SU-DHL-6 (cell line): ENCODE data around the gene HTR2B.

Source experiments
- H2AFZ ChIP-seq: fragments of 200-600 bp; sonication (generic); 2 replicates; pipeline ENCODE4 v1.6.1; 2014; ENCODE audit warnings: low read depth, mild to moderate bottlenecking, moderate library complexity, mixed read lengths, antibody characterized with exemption, low read length; ENCODE audit not compliant: severe bottlenecking
- H3F3A ChIP-seq: fragments of 200-600 bp; shearing (Covaris generic); 2 replicates; pipeline ENCODE4 v1.6.0; 2016; ENCODE audit warnings: antibody characterized with exemption, mild to moderate bottlenecking; ENCODE audit not compliant: insufficient read depth
- H3K27ac ChIP-seq: fragments of 200-600 bp; sonication (generic); 2 replicates; pipeline ENCODE4 v1.5.1; 2016; ENCODE audit warnings: low read depth, mild to moderate bottlenecking, low read length, moderate library complexity, mixed read lengths
- H3K27me3 ChIP-seq: fragments of 200-600 bp; sonication (generic), shearing (Covaris generic); 2 replicates; pipeline ENCODE4 v1.6.0; 2014; ENCODE audit warnings: mild to moderate bottlenecking, low read length
- H3K36me3 ChIP-seq: fragments of 200-600 bp; sonication (generic); 2 replicates; pipeline ENCODE4 v1.6.1; 2014; ENCODE audit warnings: mild to moderate bottlenecking, low read length, mixed read lengths
- H3K4me2 ChIP-seq: fragments of 300-600, 200-600 bp; shearing (Covaris generic), sonication (generic); 2 replicates; pipeline ENCODE4 v1.6.0; 2014; ENCODE audit warnings: low read length, low read depth, mild to moderate bottlenecking; ENCODE audit not compliant: poor library complexity, severe bottlenecking
- H3K4me3 ChIP-seq: fragments of 200-600 bp; sonication (generic); 2 replicates; pipeline ENCODE4 v1.5.1; 2014; ENCODE audit warnings: antibody characterized with exemption, low read length, mild to moderate bottlenecking, mixed read lengths; ENCODE audit not compliant: insufficient read depth, poor library complexity, severe bottlenecking
- H3K79me2 ChIP-seq: fragments of 200-600 bp; sonication (generic); 2 replicates; pipeline ENCODE4 v1.6.1; 2014; ENCODE audit warnings: mild to moderate bottlenecking, low read length, moderate library complexity; ENCODE audit not compliant: insufficient read depth
- H3K9ac ChIP-seq: fragments of 200-600 bp; sonication (generic); 2 replicates; pipeline ENCODE4 v1.7.0; 2014; ENCODE audit warnings: mild to moderate bottlenecking, low read length
- H3K9me2 ChIP-seq: fragments of 200-600 bp; sonication (generic); replicated peaks from 2 replicates; pipeline ENCODE4 v1.6.1; 2014; ENCODE audit warnings: low read length; ENCODE audit not compliant: insufficient read depth
- H3K9me3 ChIP-seq: fragments of 200-600 bp; sonication (generic); 2 replicates; pipeline ENCODE4 v1.6.1; 2014; ENCODE audit warnings: low read length, mixed read lengths; ENCODE audit not compliant: insufficient read depth
- H4K20me1 ChIP-seq: fragments of 200-600 bp; sonication (generic); 2 replicates; pipeline ENCODE4 v1.6.1; 2014; ENCODE audit warnings: low read depth, mild to moderate bottlenecking, antibody characterized with exemption, low read length, moderate library complexity, mixed read lengths
- EZH2phosphoT487 ChIP-seq: fragments of 200-600 bp; sonication (generic), shearing (Covaris generic); conservative IDR thresholded peaks from 2 replicates; pipeline ENCODE4 v1.6.1; 2018; ENCODE audit warnings: mild to moderate bottlenecking, antibody characterized with exemption, low read length, moderate library complexity, mixed read lengths
- TF ChIP-seq, protein P1 (sequence below): fragments of 200-600 bp; sonication (generic); IDR thresholded peaks from one replicate; pipeline ENCODE4 v1.5.1; 2017; ENCODE audit warnings: antibody characterized with exemption, mild to moderate bottlenecking, low read length, moderate library complexity; ENCODE audit not compliant: insufficient read depth, poor library complexity, severe bottlenecking

Gene HTR2B

DNA sequence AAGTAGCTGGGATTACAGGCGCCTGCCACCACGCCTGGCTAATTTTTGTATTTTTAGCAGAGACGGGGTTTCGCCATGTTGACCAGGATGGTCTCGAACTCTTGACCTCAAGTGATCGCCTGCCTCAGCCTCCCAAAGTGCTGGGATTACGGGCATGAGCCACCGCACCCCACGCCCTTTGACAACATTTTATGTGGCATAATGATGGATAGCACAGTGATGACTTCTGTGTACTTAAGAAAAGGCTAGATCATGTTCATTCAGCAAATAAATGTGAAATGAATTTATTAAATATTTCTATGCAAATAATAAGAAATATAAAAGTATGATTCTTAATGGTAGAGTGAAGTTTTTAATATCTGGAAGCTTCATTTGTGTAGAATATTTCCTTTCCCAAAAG is 2.6 kb upstream of the HTR2B start:
- H2AFZ ChIP-seq, result no peak overlapping the region
- H3K27me3 ChIP-seq, result no peaks in the 10 kb centered on the region
- H3K9me2 ChIP-seq, result no peaks in the 10 kb centered on the region
- no peaks in the 10 kb centered on the region for H3K36me3 ChIP-seq
- TF ChIP-seq, protein P1, sequence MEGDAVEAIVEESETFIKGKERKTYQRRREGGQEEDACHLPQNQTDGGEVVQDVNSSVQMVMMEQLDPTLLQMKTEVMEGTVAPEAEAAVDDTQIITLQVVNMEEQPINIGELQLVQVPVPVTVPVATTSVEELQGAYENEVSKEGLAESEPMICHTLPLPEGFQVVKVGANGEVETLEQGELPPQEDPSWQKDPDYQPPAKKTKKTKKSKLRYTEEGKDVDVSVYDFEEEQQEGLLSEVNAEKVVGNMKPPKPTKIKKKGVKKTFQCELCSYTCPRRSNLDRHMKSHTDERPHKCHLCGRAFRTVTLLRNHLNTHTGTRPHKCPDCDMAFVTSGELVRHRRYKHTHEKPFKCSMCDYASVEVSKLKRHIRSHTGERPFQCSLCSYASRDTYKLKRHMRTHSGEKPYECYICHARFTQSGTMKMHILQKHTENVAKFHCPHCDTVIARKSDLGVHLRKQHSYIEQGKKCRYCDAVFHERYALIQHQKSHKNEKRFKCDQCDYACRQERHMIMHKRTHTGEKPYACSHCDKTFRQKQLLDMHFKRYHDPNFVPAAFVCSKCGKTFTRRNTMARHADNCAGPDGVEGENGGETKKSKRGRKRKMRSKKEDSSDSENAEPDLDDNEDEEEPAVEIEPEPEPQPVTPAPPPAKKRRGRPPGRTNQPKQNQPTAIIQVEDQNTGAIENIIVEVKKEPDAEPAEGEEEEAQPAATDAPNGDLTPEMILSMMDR, result no peak
- no peak for TF ChIP-seq EZH2phosphoT487
- H3K9ac ChIP-seq, result no peak overlapping the region
- H3K4me2 ChIP-seq, result no peak overlapping the region
- H4K20me1 ChIP-seq, result no peaks in the 10 kb centered on the region
- H3K4me3 ChIP-seq, result no peak overlapping the region
- H3K27ac ChIP-seq, result no peak overlapping the region
- no peaks in the 10 kb centered on the region for H3K79me2 ChIP-seq
- H3F3A ChIP-seq, result peaks cover 3% of the 10 kb centered on the region; the same call in 1 of the 2 replicates
- no peaks in the 10 kb centered on the region for H3K9me3 ChIP-seq

DNA sequence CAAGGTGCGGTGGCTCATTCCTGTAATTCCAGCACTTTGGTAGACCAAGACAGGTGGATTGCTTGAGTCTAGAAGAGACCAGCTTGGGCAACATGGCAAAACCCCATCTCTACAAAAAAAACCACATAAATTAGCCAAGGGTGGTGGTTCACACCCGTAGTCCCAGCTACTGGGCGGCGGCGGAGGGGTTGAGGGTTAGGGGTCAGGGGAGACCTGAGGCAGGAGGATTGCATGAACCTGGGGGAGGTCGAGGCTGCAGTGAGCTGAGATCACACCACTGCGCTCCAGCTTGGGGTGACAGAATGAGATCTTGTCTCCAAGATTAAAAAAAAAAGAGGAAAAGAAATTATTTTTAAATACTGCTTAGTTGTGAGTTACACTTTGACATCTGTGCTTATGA is 1.3 kb upstream of the HTR2B start:
- no peaks in the 10 kb centered on the region for H3K36me3 ChIP-seq

DNA sequence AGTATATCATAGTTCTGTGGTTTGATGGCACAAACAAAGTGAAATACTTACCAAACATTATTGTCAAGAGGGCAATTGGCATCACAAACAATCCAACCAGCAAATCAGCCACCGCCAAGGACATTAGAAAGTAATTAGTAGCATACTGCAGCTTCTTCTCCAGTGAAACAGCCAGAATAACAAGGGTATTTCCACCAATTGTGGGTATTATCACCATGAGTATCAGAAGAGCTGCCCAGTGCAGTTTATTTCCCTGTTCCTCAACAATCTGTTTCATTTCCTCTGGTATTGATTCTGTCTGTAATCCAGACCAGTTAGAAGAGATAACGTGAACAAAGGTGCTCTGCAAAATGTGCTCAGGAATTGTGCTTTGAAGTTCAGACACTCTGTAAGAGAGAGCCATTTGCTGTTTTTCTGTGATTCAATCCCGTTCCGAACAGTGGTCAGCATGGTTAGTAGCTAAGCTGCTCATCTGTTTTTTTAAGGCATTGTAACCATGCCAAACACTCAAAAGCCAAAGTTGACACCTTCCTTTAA is 1.4 kb downstream of the HTR2B start:
- H4K20me1 ChIP-seq, result no peaks in the 10 kb centered on the region
- H3K9me3 ChIP-seq, result no peaks in the 10 kb centered on the region
- H3K4me3 ChIP-seq, result no peak overlapping the region
- H3F3A ChIP-seq, result peaks cover 3% of the 10 kb centered on the region; the same call in 1 of the 2 replicates
- H2AFZ ChIP-seq, result no peak overlapping the region
- H3K79me2 ChIP-seq, result 0 out of 2 replicates have a peak, but pooled peaks cover 3% of the 10 kb centered on the region
- no peaks in the 10 kb centered on the region for H3K27me3 ChIP-seq
- no peak overlapping the region for H3K27ac ChIP-seq
- H3K9ac ChIP-seq, result no peak overlapping the region
- H3K36me3 ChIP-seq, result no peaks in the 10 kb centered on the region
- no peak for TF ChIP-seq EZH2phosphoT487
- TF ChIP-seq, protein P1, result no peak
- no peak overlapping the region for H3K4me2 ChIP-seq
- H3K9me2 ChIP-seq, result no peaks in the 10 kb centered on the region

More for the DNA sequence above, 1.3 kb upstream of the HTR2B start:
- H3K9me3 ChIP-seq, result no peaks in the 10 kb centered on the region
- no peaks in the 10 kb centered on the region for H4K20me1 ChIP-seq
- no peak overlapping the region for H3K4me2 ChIP-seq
- H3K79me2 ChIP-seq, result no peaks in the 10 kb centered on the region
- H3K9ac ChIP-seq, result no peak overlapping the region
- TF ChIP-seq, protein P1, result no peak
- no peak for TF ChIP-seq EZH2phosphoT487
- H2AFZ ChIP-seq, result no peak overlapping the region
- no peak overlapping the region for H3K4me3 ChIP-seq
- H3K9me2 ChIP-seq, result no peaks in the 10 kb centered on the region
- H3K27me3 ChIP-seq, result no peaks in the 10 kb centered on the region
- peaks cover 3% of the 10 kb centered on the region; the same call in 1 of the 2 replicates for H3F3A ChIP-seq
- H3K27ac ChIP-seq, result no peak overlapping the region
